T-helper 1 cell treated with Interleukin-12 subunit alpha and Interleukin-12 subunit beta and Interleukin-4 antibody, amounts not matched to agents 30 μg/mL and 1 μg/mL, for 36 hours (primary cell): ENCODE results near the gene PRPF40B.

ENCODE experiments used
- H3K27ac Mint-ChIP-seq: one replicate; pipeline ENCODE4 v1.8.0; 2021; ENCODE audit warnings: mild to moderate bottlenecking, mixed read lengths
- H3K27me3 Mint-ChIP-seq: one replicate; pipeline ENCODE4 v1.8.0; 2021; ENCODE audit warnings: low read depth, mixed read lengths
- H3K36me3 Mint-ChIP-seq: one replicate; pipeline ENCODE4 v1.8.0; 2021; ENCODE audit warnings: low read depth, mixed read lengths
- H3K4me1 Mint-ChIP-seq: one replicate; pipeline ENCODE4 v1.8.0; 2021; ENCODE audit warnings: low read depth, mixed read lengths
- H3K4me3 Mint-ChIP-seq: one replicate; pipeline ENCODE4 v1.8.0; 2021; ENCODE audit warnings: mild to moderate bottlenecking, moderate library complexity, mixed read lengths
- H3K9me3 Mint-ChIP-seq: one replicate; pipeline ENCODE4 v1.8.0; 2021; ENCODE audit warnings: mixed read lengths

The PRPF40B gene

DNA sequence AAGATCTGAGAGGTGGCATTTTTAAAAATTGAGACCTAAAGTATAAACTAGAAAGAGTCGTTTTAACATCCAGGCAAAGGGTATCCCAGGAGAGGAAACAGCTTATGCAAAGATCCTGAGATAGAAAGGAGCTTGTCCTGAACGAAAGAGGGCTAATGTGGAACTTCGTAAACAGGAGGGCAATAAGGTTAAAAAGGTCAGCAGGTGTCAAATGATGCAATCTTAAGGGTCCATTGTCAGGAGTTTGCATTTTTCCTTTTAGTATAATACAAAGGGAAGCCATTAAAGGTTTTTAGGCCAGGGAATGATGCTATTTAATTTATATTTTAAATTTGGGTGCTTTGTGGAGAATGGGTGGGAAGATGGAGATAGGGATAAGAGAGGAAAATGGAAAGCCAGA lies 69.5 kb downstream of the PRPF40B start:
- no peaks in the 10 kb centered on the region for H3K27me3 Mint-ChIP-seq
- peaks cover 24% of the 10 kb centered on the region for H3K4me1 Mint-ChIP-seq
- no peak overlapping the region for H3K4me3 Mint-ChIP-seq
- no peak overlapping the region for H3K27ac Mint-ChIP-seq
- H3K9me3 Mint-ChIP-seq, result no peaks in the 10 kb centered on the region
- H3K36me3 Mint-ChIP-seq, result peaks cover 9% of the 10 kb centered on the region

- H3K27ac Mint-ChIP-seq, result no peak overlapping the region
- no peak overlapping the region for H3K4me3 Mint-ChIP-seq
- H3K9me3 Mint-ChIP-seq, result no peaks in the 10 kb centered on the region
- H3K27me3 Mint-ChIP-seq, result no peaks in the 10 kb centered on the region
- peaks cover 29% of the 10 kb centered on the region for H3K4me1 Mint-ChIP-seq
- peaks cover 7% of the 10 kb centered on the region for H3K36me3 Mint-ChIP-seq
These were observed 70.6 kb downstream of the PRPF40B start for GRCh38 chr12:49693931-49694444.
